HepG2 (cell line): ENCODE measurements around the gene ZNF714. TPM values are rescaled to one million over a fixed set of nuclear protein-coding genes. Genes with fewer than 3 reads are reported as not detected.
A peak's percentile ranks its signal among the peaks of the same experiment; 100 is the strongest.

ENCODE experiments used
- ARID3A ChIP-seq: IDR thresholded peaks from 2 replicates; pipeline ENCODE4 v1.6.1; 2012; ENCODE audit warnings: low read depth, low read length, improper control_type of control experiment
- FOSL2 ChIP-seq: sonication (generic); formaldehyde crosslinking; IDR thresholded peaks from 2 replicates; pipeline ENCODE4 v1.4.0; 2020; ENCODE audit warnings: missing genetic modification reagents
- HDAC1 ChIP-seq: sonication (generic); formaldehyde crosslinking; IDR thresholded peaks from 2 replicates; pipeline ENCODE4 v1.5.1; 2020; ENCODE audit warnings: mild to moderate bottlenecking, missing genetic modification reagents
- HIVEP1 ChIP-seq: sonication (generic); formaldehyde crosslinking; IDR thresholded peaks from 2 replicates; pipeline ENCODE4 v1.4.0; 2020; ENCODE audit warnings: mild to moderate bottlenecking, missing genetic modification reagents
- IKZF1 ChIP-seq: fragments of 450-650 bp; IDR thresholded peaks from 2 replicates; pipeline ENCODE4 v1.7.1; 2016
- NCOA5 ChIP-seq: sonication (generic); formaldehyde crosslinking; IDR thresholded peaks from 2 replicates; pipeline ENCODE4 v1.4.0; 2020; ENCODE audit warnings: missing genetic modification reagents
- NCOR1 ChIP-seq: fragments of 200-600 bp; sonication (generic); IDR thresholded peaks from 2 replicates; pipeline ENCODE4 v1.7.0; 2017; ENCODE audit warnings: antibody characterized with exemption, low read length, borderline replicate concordance
- PAWR ChIP-seq: sonication (generic); formaldehyde crosslinking; IDR thresholded peaks from 2 replicates; pipeline ENCODE4 v1.4.0; 2020; ENCODE audit warnings: missing genetic modification reagents, mild to moderate bottlenecking, borderline replicate concordance
- POGZ ChIP-seq: sonication (generic); formaldehyde crosslinking; IDR thresholded peaks from 2 replicates; pipeline ENCODE4 v1.4.0; 2020; ENCODE audit warnings: mild to moderate bottlenecking, missing genetic modification reagents
- RAD51 ChIP-seq: fragments of 450-650 bp; IDR thresholded peaks from 2 replicates; pipeline ENCODE4 v1.6.1; 2016; ENCODE audit warnings: borderline replicate concordance
- RXRB ChIP-seq: IDR thresholded peaks from 2 replicates; pipeline ENCODE4 v1.6.1; 2016; ENCODE audit warnings: borderline replicate concordance, missing genetic modification reagents, missing compliant biosample characterization
- SAP130 ChIP-seq: IDR thresholded peaks from 2 replicates; pipeline ENCODE4 v1.6.1; 2016; ENCODE audit warnings: low read depth
- SMAD9 ChIP-seq: sonication (generic); formaldehyde crosslinking; IDR thresholded peaks from 2 replicates; pipeline ENCODE4 v1.5.1; 2020; ENCODE audit warnings: mild to moderate bottlenecking, missing genetic modification reagents
- SMARCE1 ChIP-seq: fragments of 450-650 bp; IDR thresholded peaks from 2 replicates; pipeline ENCODE4 v1.6.1; 2017; ENCODE audit warnings: borderline replicate concordance
- SOX5 ChIP-seq: IDR thresholded peaks from 2 replicates; pipeline ENCODE4 v1.6.1; 2016; ENCODE audit warnings: borderline replicate concordance
- TFE3 ChIP-seq: IDR thresholded peaks from 2 replicates; pipeline ENCODE4 v1.6.1; 2016
- ZNF143 ChIP-seq: sonication (generic); formaldehyde crosslinking; IDR thresholded peaks from 2 replicates; pipeline ENCODE4 v1.4.0; 2020; ENCODE audit warnings: missing genetic modification reagents
- ZNF350 ChIP-seq: sonication (generic); formaldehyde crosslinking; IDR thresholded peaks from 2 replicates; pipeline ENCODE4 v1.4.0; 2020; ENCODE audit warnings: mild to moderate bottlenecking, low read depth, missing genetic modification reagents, borderline replicate concordance
- ZNF609 ChIP-seq: sonication (generic); formaldehyde crosslinking; IDR thresholded peaks from 2 replicates; pipeline ENCODE4 v1.4.0; 2020; ENCODE audit warnings: mild to moderate bottlenecking, missing genetic modification reagents, borderline replicate concordance
- ZNF773 ChIP-seq: sonication (generic); formaldehyde crosslinking; IDR thresholded peaks from 2 replicates; pipeline ENCODE4 v1.4.0; 2020; ENCODE audit warnings: missing genetic modification reagents, borderline replicate concordance
- ZNF775 ChIP-seq: sonication (generic); formaldehyde crosslinking; IDR thresholded peaks from 2 replicates; pipeline ENCODE4 v1.4.0; 2020; ENCODE audit warnings: missing genetic modification reagents, mild to moderate bottlenecking, moderate library complexity, borderline replicate concordance
- ZSCAN20 ChIP-seq: sonication (generic); formaldehyde crosslinking; IDR thresholded peaks from 2 replicates; pipeline ENCODE4 v1.4.0; 2020; ENCODE audit warnings: missing genetic modification reagents, mild to moderate bottlenecking, borderline replicate concordance
- polyA plus RNA-seq, 8 experiments: library from polyadenylated mRNA; depleted of rRNA in 3 of 8; stranded (reverse) in 7 of 8; unstranded in 1 of 8; fragments of >200 nt; fragmentation: Illumina TruSeq in 4 of 8; extraction: Trizol in 4 of 8; gene quantifications; 2 replicates each; pipeline versions ENCODE4 v1.2.1 to v1.2.3, GENCODE V29; 2011 to 2016; ENCODE audit warnings: low read depth in 4 of 8, missing spikeins in 1 of 8, mixed read lengths in 1 of 8; ENCODE audit not compliant: insufficient read depth in 1 of 8
- total RNA-seq, 5 experiments: library from RNA; depleted of rRNA; stranded (reverse); fragments of >200 nt; fragmentation: Illumina TruSeq; extraction: Trizol; gene quantifications; 2 replicates each; pipeline ENCODE4 v1.2.3, GENCODE V29; 2016; ENCODE audit warnings: low read depth in 1 of 5

ZNF714 gene
- total and polyA plus RNA-seq, 2 of the 13 experiments (the other 11 are each of a cell fraction or from before 2014, with no cell fraction given): 6.7 to 27.8 TPM

GRCh38 chr19:21138130-21138529, 56.1 kb downstream of the ZNF714 start (continued):
- TF ChIP-seq SMAD9 (CRISPR knock-in tag) (no peak), ZNF775 (CRISPR knock-in tag) (no peak), POGZ (no peak), RXRB (CRISPR knock-in tag) (no peak), ARID3A (peak; percentile 50; the same call in 1 of the 2 replicates), SOX5 (CRISPR knock-in tag) (no peak), HDAC1 (CRISPR knock-in tag) (no peak), NCOR1 (peak; percentile 13; the same call in 1 of the 2 replicates), NCOA5 (CRISPR knock-in tag) (no peak), HIVEP1 (CRISPR knock-in tag) (no peak), ZNF143 (CRISPR knock-in tag) (no peak), ZNF773 (CRISPR knock-in tag) (no peak), PAWR (no peak), SMARCE1 (no peak), RAD51 (no peak), FOSL2 (CRISPR knock-in tag) (peak; percentile 70), SAP130 (CRISPR knock-in tag) (no peak), ZNF350 (CRISPR knock-in tag) (no peak), ZSCAN20 (no peak), ZNF609 (CRISPR knock-in tag) (no peak), IKZF1 (no peak), TFE3 (CRISPR knock-in tag) (peak; percentile 57; the same call in 1 of the 2 replicates)
